Endothelial cell (in vitro differentiated cells): ENCODE measurements around the gene VEGFA. TPM values are rescaled to one million over a fixed set of nuclear protein-coding genes. Genes with fewer than 3 reads are reported as not detected.

Experiments used
- DNase-seq: peaks from one replicate; pipeline ENCODE4 v3.0.0; 2021; ENCODE audit warnings: low spot score
- H3K27ac Mint-ChIP-seq: one replicate; pipeline ENCODE4 v1.8.0; 2021; ENCODE audit warnings: mixed read lengths, inconsistent platforms; ENCODE audit not compliant: unreplicated experiment
- H3K27me3 Mint-ChIP-seq: one replicate; pipeline ENCODE4 v1.8.0; 2021; ENCODE audit warnings: mild to moderate bottlenecking, moderate library complexity, mixed read lengths, inconsistent platforms; ENCODE audit not compliant: unreplicated experiment
- H3K36me3 Mint-ChIP-seq: one replicate; pipeline ENCODE4 v1.8.0; 2021; ENCODE audit warnings: mild to moderate bottlenecking, low read depth, mixed read lengths, inconsistent platforms; ENCODE audit not compliant: unreplicated experiment
- H3K4me1 Mint-ChIP-seq: one replicate; pipeline ENCODE4 v1.8.0; 2021; ENCODE audit warnings: mild to moderate bottlenecking, mixed read lengths, inconsistent platforms; ENCODE audit not compliant: unreplicated experiment
- H3K4me3 Mint-ChIP-seq: one replicate; pipeline ENCODE4 v1.8.0; 2021; ENCODE audit warnings: mild to moderate bottlenecking, mixed read lengths, inconsistent platforms; ENCODE audit not compliant: unreplicated experiment
- H3K9me3 Mint-ChIP-seq: one replicate; pipeline ENCODE4 v1.8.0; 2021; ENCODE audit warnings: mixed read lengths, inconsistent platforms; ENCODE audit not compliant: unreplicated experiment
- CTCF ChIP-seq: fragments of 200-600 bp; sonication (generic); IDR thresholded peaks from one replicate; pipeline ENCODE4 v1.5.0; 2021; ENCODE audit warnings: antibody characterized with exemption; ENCODE audit not compliant: unreplicated experiment
- total RNA-seq: library from RNA; stranded (reverse); fragmentation: NEBNext Ultra II Directional; extraction: Animal tissue kit (Norgen Biotek cat#: 25700); gene quantifications from one replicate; pipeline ENCODE4 v1.2.1, GENCODE V29; 2021; ENCODE audit not compliant: unreplicated experiment

VEGFA gene
- total RNA-seq, 1 donor from 2014 or later = 3.5 TPM

GRCh38 chr6:43749461-43749860 is 20.6 kb upstream of the VEGFA start:
- Mint-ChIP-seq H3K4me1 (peaks cover 5% of the 10 kb centered on the region), H3K4me3 (no peak overlapping the region), H3K27me3 (peaks cover 7% of the 10 kb centered on the region), H3K27ac (no peak overlapping the region), H3K36me3 (no peaks in the 10 kb centered on the region), H3K9me3 (no peaks in the 10 kb centered on the region)
- no peak for TF ChIP-seq CTCF
- no peak for DNase-seq

- no peak for TF ChIP-seq CTCF
- H3K9me3 Mint-ChIP-seq = no peaks in the 10 kb centered on the region
- H3K27me3 Mint-ChIP-seq = peaks cover 9% of the 10 kb centered on the region
- H3K4me3 Mint-ChIP-seq = no peak overlapping the region
- H3K27ac Mint-ChIP-seq = no peak overlapping the region
- H3K36me3 Mint-ChIP-seq = no peaks in the 10 kb centered on the region
- peaks cover 5% of the 10 kb centered on the region for H3K4me1 Mint-ChIP-seq
- DNase-seq = no peak
These were observed 19.4 kb upstream of the VEGFA start for GRCh38 chr6:43750622-43751021.

GRCh38 chr6:43753570-43754183 is 16.3 kb upstream of the VEGFA start:
- H3K9me3 Mint-ChIP-seq = no peaks in the 10 kb centered on the region
- no peaks in the 10 kb centered on the region for H3K36me3 Mint-ChIP-seq
- no peak for TF ChIP-seq CTCF
- no peak overlapping the region for H3K27ac Mint-ChIP-seq
- H3K27me3 Mint-ChIP-seq = peaks cover 5% of the 10 kb centered on the region
- H3K4me3 Mint-ChIP-seq = no peak overlapping the region
- no peak for DNase-seq
- H3K4me1 Mint-ChIP-seq = no peaks in the 10 kb centered on the region

- no peaks in the 10 kb centered on the region for H3K36me3 Mint-ChIP-seq
- H3K27me3 Mint-ChIP-seq = peaks cover 12% of the 10 kb centered on the region
- no peaks in the 10 kb centered on the region for H3K9me3 Mint-ChIP-seq
- no peak for TF ChIP-seq CTCF
- H3K27ac Mint-ChIP-seq = no peak overlapping the region
- DNase-seq = no peak
- no peak overlapping the region for H3K4me3 Mint-ChIP-seq
- H3K4me1 Mint-ChIP-seq = peaks cover 7% of the 10 kb centered on the region
These were observed 11.9 kb upstream of the VEGFA start for GRCh38 chr6:43757966-43758616.

GRCh38 chr6:43758617-43759050 is 11.4 kb upstream of the VEGFA start:
- no peaks in the 10 kb centered on the region for H3K9me3 Mint-ChIP-seq
- H3K27me3 Mint-ChIP-seq = peaks cover 12% of the 10 kb centered on the region
- H3K4me1 Mint-ChIP-seq = peaks cover 7% of the 10 kb centered on the region
- DNase-seq = peak; percentile 71
- H3K27ac Mint-ChIP-seq = no peak overlapping the region
- H3K4me3 Mint-ChIP-seq = no peak overlapping the region
- no peaks in the 10 kb centered on the region for H3K36me3 Mint-ChIP-seq
- TF ChIP-seq CTCF = peak; percentile 56
